ENCODE measurements around the gene SMYD3. TPM values are rescaled to one million over a fixed set of nuclear protein-coding genes. Genes with fewer than 3 reads are reported as not detected.

The SMYD3 gene
- total and polyA plus RNA-seq, 2 of the 13 experiments (the other 11 are each of a cell fraction or from before 2014, with no cell fraction given), result 27.7 to 35.8 TPM

DNA sequence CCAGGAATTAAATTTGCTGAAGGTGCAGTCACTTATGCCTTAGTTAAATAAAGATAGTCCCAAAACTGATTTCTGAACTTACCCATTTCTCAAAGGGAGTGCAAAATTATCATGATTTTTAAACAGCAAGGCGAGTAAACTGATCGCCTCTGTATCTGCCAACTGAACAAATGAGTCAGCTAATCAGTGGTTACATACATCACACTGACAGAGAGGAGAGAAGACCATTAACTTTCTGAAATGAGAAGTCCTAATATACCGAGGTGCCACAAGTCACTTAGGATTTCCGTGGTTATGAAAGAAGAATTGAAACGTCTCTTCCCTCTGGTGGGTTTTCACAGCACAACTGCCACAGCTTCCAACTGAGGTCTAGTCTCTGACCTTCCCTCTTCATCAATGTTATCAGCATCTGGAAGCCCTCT, 400.7 kb downstream of the SMYD3 start:
- no peak overlapping the region for H3K4me3 ChIP-seq (replicated peaks in 1 of 3; ENCODE audit: insufficient read depth in 1 of 3, low read depth in 2 of 3, low read length in 3 of 3)
- no peaks in the 10 kb centered on the region for H4K20me1 ChIP-seq (ENCODE audit: insufficient read depth, low read length)
- 97% methylated on average over 5 of the region's 5 CpGs for WGBS (ENCODE audit: low lambda C conversion rate)
- H3K27ac ChIP-seq (ENCODE audit: extremely low read length, insufficient read depth, low read length), result no peak overlapping the region
- DNase-seq (ENCODE audit: low spot score), result no peak
- no peak overlapping the region for H3K9ac ChIP-seq (ENCODE audit: insufficient read depth, low read depth, low read length)
- BruUV-seq (replicated peaks), result no TSS peak
- in situ Hi-C loops (cut with HindIII; ENCODE audit: extremely low pct_ligation_motif_present, low pct_unique_long_range_greater_than_20kb), result no loop called here
- POLR2A ChIA-PET, result no interaction called here
- H3K27me3 ChIP-seq (ENCODE audit: control insufficient read depth in 1 of 2, insufficient read depth in 2 of 2, low read length in 2 of 2), result no peaks in the 10 kb centered on the region
- no peaks in the 10 kb centered on the region for H3K79me2 ChIP-seq (ENCODE audit: insufficient read depth, low read length)
- H3K36me3 ChIP-seq (replicated peaks in 1 of 2; ENCODE audit: control insufficient read depth in 1 of 2, insufficient read depth in 2 of 2, low read length in 2 of 2), result no peaks in the 10 kb centered on the region
- no peak for ATAC-seq
- H3K4me2 ChIP-seq (ENCODE audit: low read depth, low read length), result no peak overlapping the region
- TF ChIP-seq ZFP41 (CRISPR knock-in tag; IDR thresholded peaks at IDR 0.05; ENCODE audit: borderline replicate concordance), result no peak
- TF ChIP-seq, protein P1, sequence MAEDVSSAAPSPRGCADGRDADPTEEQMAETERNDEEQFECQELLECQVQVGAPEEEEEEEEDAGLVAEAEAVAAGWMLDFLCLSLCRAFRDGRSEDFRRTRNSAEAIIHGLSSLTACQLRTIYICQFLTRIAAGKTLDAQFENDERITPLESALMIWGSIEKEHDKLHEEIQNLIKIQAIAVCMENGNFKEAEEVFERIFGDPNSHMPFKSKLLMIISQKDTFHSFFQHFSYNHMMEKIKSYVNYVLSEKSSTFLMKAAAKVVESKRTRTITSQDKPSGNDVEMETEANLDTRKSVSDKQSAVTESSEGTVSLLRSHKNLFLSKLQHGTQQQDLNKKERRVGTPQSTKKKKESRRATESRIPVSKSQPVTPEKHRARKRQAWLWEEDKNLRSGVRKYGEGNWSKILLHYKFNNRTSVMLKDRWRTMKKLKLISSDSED (CRISPR knock-in tag; IDR thresholded peaks at IDR 0.05), result no peak
- H3K9me3 ChIP-seq (ENCODE audit: low read length), result no peaks in the 10 kb centered on the region
- intact Hi-C loops (cut with micrococcal nuclease; ENCODE audit: unreplicated experiment), result no loop called here
- no peak for FAIRE-seq
- peaks cover 11% of the 10 kb centered on the region for H3K4me1 ChIP-seq (ENCODE audit: insufficient read depth, low read length)
- H2AFZ ChIP-seq (ENCODE audit: low read length), result no peak overlapping the region
- CTCF ChIA-PET (ENCODE audit: low intra/inter-chr PET ratio, low total read pairs), result no interaction called here

DNA sequence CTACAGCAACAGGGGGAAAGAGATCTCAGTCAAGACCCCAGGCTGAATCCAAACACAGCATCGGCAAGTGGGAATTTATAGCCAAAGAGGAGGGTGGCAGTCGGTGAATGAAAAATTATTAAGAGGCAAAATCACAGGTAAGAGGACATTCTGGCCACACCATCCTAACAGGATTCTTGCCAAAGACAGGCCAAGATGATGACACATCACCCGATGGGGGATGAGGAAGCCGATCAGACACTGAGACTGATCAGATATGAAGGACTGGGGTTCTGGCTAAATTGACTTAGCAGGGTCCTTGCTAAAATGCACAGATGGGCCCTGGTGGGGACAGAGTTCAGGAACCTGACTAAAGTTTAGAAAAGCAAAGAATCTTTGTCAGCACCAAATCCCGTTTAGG, 402.2 kb downstream of the SMYD3 start:
- Histone ChIP-seq H2AFZ (ENCODE audit: low read length) (no peak overlapping the region), H3K9me3 (ENCODE audit: low read length) (no peaks in the 10 kb centered on the region), H3K27me3 (ENCODE audit: control insufficient read depth in 1 of 2, insufficient read depth in 2 of 2, low read length in 2 of 2) (no peaks in the 10 kb centered on the region), H3K4me2 (ENCODE audit: low read depth, low read length) (no peak overlapping the region), H3K4me3 (replicated peaks in 1 of 3; ENCODE audit: insufficient read depth in 1 of 3, low read depth in 2 of 3, low read length in 3 of 3) (no peak overlapping the region), H4K20me1 (ENCODE audit: insufficient read depth, low read length) (no peaks in the 10 kb centered on the region), H3K9ac (ENCODE audit: insufficient read depth, low read depth, low read length) (no peak overlapping the region), H3K4me1 (ENCODE audit: insufficient read depth, low read length) (peaks cover 18% of the 10 kb centered on the region), H3K27ac (ENCODE audit: extremely low read length, insufficient read depth, low read length) (no peak overlapping the region), H3K79me2 (ENCODE audit: insufficient read depth, low read length) (no peaks in the 10 kb centered on the region), H3K36me3 (replicated peaks in 1 of 2; ENCODE audit: control insufficient read depth in 1 of 2, insufficient read depth in 2 of 2, low read length in 2 of 2) (no peaks in the 10 kb centered on the region)
- no TSS peak for BruUV-seq (replicated peaks)
- intact Hi-C loops (cut with micrococcal nuclease; ENCODE audit: unreplicated experiment), result no loop called here
- DNase-seq (ENCODE audit: low spot score) (no peak), ATAC-seq (no peak), FAIRE-seq (no peak)
- POLR2A ChIA-PET, result no interaction called here
- 92% methylated on average over 5 of the region's 5 CpGs for WGBS (ENCODE audit: low lambda C conversion rate)
- CTCF ChIA-PET (ENCODE audit: low intra/inter-chr PET ratio, low total read pairs), result no interaction called here
- in situ Hi-C loops (cut with HindIII; ENCODE audit: extremely low pct_ligation_motif_present, low pct_unique_long_range_greater_than_20kb), result no loop called here
- TF ChIP-seq ZNF781 (CRISPR knock-in tag; IDR thresholded peaks at IDR 0.05; ENCODE audit: borderline replicate concordance, not compliant biosample characterization) (no peak), ZNF224 (CRISPR knock-in tag; IDR thresholded peaks at IDR 0.05) (no peak), MEIS1 (CRISPR knock-in tag; IDR thresholded peaks at IDR 0.05; ENCODE audit: borderline replicate concordance) (no peak), DNMT1 (CRISPR knock-in tag; IDR thresholded peaks at IDR 0.05) (no peak), FOXA1 (IDR thresholded peaks at IDR 0.05) (no peak), FOXA1 (CRISPR knock-in tag; IDR thresholded peaks at IDR 0.05) (no peak), ZNF431 (CRISPR knock-in tag; IDR thresholded peaks at IDR 0.05; ENCODE audit: borderline replicate concordance, low read depth) (no peak), MAFF (IDR thresholded peaks at IDR 0.05; ENCODE audit: low read depth, low read length) (no peak), PCBP1 (IDR thresholded peaks at IDR 0.05; ENCODE audit: borderline replicate concordance, low read depth, low read length) (no peak), SUZ12 (IDR thresholded peaks at IDR 0.05; ENCODE audit: low read depth, low read length) (no peak), ZMYM3 (CRISPR knock-in tag; IDR thresholded peaks at IDR 0.05) (no peak), ZBTB1 (CRISPR knock-in tag; IDR thresholded peaks at IDR 0.05; ENCODE audit: borderline replicate concordance) (no peak), MIXL1 (CRISPR knock-in tag; IDR thresholded peaks at IDR 0.05) (no peak)
- TF ChIP-seq, protein P2, sequence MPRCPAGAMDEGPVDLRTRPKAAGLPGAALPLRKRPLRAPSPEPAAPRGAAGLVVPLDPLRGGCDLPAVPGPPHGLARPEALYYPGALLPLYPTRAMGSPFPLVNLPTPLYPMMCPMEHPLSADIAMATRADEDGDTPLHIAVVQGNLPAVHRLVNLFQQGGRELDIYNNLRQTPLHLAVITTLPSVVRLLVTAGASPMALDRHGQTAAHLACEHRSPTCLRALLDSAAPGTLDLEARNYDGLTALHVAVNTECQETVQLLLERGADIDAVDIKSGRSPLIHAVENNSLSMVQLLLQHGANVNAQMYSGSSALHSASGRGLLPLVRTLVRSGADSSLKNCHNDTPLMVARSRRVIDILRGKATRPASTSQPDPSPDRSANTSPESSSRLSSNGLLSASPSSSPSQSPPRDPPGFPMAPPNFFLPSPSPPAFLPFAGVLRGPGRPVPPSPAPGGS (CRISPR knock-in tag; IDR thresholded peaks at IDR 0.05), result no peak
- TF ChIP-seq, protein P3, sequence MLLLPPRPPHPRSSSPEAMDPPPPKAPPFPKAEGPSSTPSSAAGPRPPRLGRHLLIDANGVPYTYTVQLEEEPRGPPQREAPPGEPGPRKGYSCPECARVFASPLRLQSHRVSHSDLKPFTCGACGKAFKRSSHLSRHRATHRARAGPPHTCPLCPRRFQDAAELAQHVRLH (CRISPR knock-in tag; IDR thresholded peaks at IDR 0.05; ENCODE audit: borderline replicate concordance, low read depth), result no peak
